GM18505 (cell line): ENCODE results near the gene PCBD1.

Experiments
- ATAC-seq: cut with Tn5 transposase; IDR thresholded peaks from one replicate; pipeline ENCODE4 v1.9.1; 2021; ENCODE audit not compliant: unreplicated experiment
- POLR2A ChIP-seq: IDR thresholded peaks from 4 replicates; pipeline ENCODE4 v1.6.1; 2011; ENCODE audit warnings: borderline replicate concordance; ENCODE audit not compliant: insufficient read depth, insufficient read length; ENCODE audit errors: extremely low read depth

PCBD1 gene

GRCh38 chr10:70851597-70852475, 36.5 kb downstream of the PCBD1 start:
- ATAC-seq, result no peak

GRCh38 chr10:70850097-70850496, 38.3 kb downstream of the PCBD1 start:
- no peak for ATAC-seq
- TF ChIP-seq POLR2A, result no peak

More at GRCh38 chr10:70851597-70852475, 36.5 kb downstream of the PCBD1 start:
- TF ChIP-seq POLR2A, result no peak

DNA sequence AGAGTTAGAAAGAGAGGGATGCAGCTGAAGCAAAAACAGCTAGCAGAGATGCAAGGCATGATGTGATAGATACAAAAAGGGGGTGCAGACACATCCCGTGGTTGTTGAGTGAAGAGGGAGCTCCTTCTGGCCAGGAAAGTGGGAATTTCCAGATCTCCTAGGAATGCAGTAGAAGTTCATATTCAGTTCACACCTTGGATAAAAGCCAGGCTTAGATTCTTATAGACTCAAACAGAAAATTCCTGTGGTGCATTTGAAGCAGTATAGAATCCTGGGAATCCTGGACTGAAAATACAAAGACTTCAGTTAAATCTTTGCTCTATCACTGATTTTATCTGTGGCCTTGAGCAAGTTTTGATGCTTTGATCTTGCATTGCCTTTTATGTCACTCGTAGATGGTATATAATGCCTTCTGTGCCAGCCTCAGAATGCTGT, 38.8 kb downstream of the PCBD1 start:
- no peak for ATAC-seq
- no peak for TF ChIP-seq POLR2A

DNA sequence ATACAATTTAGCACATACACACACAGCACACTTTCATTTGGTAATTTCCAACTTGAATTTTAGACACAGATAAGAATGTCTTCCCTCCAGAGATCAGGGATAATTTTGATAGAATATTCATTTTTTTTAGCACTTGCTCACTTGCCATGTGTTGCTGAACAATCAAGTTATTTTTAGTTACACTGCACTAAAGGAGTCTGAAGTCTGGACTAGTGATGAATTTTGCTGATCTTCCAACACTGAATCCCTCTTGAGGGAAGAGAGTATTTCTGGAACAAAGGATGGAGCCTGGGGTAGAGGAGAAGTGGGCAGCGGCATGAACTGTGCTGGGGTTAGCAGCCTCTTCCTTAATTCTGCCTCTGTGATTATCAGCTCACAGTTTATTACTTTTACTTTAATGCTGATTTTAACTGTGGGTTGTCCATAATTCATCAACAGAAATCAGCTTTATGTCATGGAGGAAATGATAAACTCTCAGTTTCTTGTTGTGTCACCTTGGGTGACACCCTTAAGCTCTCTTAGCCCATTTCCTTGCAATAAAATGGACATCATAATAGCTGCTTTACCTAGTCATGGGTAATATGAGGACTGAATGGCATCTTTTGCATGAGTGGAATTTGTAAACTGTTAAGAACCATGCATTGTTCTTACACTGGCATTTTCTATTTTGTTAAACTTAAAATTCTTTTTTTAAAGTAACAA, 40.6 kb downstream of the PCBD1 start:
- no peak for TF ChIP-seq POLR2A
- ATAC-seq, result no peak

DNA sequence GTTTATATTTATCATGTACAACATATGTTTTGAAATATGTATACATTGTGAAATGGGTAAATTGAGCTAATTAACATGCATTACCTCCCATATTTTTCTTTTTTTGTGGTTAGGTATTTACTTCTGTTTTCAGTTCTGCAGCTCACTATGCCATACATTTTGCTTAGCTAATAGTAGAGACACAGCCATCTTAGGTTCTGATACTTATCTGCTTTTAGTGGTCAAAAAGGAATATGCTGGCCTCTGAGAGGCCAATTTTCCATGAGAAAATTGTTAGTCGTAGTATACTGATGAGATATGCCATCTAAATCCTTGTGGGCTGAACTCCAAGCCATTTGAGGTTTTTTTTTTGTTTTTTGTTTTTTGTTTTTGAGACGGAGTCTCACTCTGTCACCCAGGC, 41.6 kb downstream of the PCBD1 start:
- TF ChIP-seq POLR2A, result no peak
- no peak for ATAC-seq

GRCh38 chr10:70845816-70846215, 42.5 kb downstream of the PCBD1 start:
- no peak for ATAC-seq
- TF ChIP-seq POLR2A, result no peak

DNA sequence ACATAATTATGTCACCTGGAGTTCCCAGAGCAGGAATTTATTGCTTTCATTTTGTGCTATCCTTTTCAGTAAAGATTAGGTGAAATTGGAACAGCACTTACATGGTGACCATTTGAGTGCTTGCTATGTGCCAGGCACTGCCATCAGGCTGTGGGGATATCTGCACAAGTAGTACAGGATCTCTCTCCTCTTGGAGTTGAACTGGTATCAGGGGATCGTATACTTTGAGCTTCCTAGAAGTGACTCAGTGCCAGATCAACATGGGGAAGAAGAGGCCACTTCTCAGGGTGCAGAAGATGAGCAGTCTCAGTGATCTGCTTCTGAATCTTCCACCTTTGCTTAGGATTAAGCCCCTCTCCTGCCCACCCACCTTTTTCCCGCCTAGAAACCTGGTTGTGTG, 43.1 kb downstream of the PCBD1 start:
- ATAC-seq, result no peak
- TF ChIP-seq POLR2A, result no peak

DNA sequence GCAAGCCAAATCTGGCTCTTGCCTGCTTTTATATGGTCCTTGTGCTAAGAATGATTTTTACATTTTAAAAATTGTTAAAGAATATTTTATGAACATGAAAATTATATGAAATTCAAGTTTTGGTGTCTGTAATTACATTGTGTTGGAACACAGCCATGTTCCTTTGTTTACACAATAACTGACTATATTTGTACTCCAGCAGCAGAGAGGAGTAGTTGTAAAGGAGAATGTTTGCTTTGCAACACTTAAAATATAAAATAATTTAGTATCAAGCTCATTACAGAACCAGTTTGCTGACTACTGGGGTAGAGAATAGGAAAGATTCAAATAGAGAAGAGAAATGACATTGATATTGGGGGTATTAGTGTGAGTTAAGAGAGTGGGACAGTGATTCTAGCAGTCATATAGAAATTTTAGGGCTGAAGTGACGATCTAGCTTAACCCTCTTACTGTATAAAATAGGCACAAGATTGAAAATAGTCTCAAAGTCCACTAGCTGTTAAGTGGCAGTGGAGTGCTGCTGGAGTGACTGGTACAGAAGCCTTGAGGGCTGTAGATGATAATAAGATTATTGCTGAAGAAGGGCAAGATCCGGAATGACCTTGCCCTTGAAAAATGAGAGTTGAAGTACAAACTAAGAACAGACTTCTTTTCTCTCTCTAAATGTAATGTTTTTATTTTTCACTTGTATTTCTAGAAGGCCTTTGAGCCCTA, 44.4 kb downstream of the PCBD1 start:
- TF ChIP-seq POLR2A, result no peak
- no peak for ATAC-seq

DNA sequence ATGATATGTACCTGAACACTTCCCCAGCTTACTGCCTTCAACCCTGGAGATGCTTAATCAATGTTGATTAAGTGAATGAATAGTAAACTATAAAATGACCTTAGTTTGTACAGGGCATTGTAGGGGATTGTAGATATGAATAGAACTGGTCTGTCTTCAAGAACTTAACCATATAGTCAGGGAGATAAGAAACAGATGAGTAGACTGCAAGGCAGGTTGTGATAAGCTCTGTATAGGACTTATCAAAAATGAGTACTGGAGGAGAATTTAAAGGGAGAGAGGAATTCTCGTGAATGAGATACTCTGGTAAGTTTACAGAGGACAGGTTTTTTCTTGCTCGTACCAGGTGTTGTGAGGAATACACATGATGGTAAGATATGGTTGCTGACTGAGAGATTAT, 45.0 kb downstream of the PCBD1 start:
- ATAC-seq, result no peak
- no peak for TF ChIP-seq POLR2A

- TF ChIP-seq POLR2A, result no peak
- ATAC-seq, result no peak
These were observed 47.5 kb downstream of the PCBD1 start for GRCh38 chr10:70840836-70841235.

- no peak for ATAC-seq
- no peak for TF ChIP-seq POLR2A
These were observed 50.0 kb downstream of the PCBD1 start for GRCh38 chr10:70838270-70838805.

GRCh38 chr10:70837660-70838059, 50.7 kb downstream of the PCBD1 start:
- TF ChIP-seq POLR2A, result no peak

DNA sequence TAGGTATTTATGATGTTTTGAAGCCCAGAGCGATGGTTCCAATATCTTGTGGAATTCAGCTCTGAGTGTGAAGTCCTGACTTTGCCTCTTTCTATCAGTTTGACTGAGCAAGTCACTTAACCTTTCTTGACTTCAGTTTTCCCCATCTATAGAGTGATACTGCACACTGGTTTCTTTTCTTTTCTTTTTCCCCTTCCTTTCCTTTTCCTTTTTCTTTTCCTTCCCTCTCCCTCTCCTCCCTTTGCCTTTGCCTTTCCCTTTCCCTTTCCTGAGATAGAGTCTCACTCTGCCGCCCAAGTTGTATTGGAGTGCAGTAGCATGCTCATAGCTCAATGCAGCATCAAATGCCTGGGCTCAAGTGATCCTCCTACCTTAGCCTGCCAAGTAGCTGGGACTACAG, 52.0 kb downstream of the PCBD1 start:
- ATAC-seq, result no peak
- no peak for TF ChIP-seq POLR2A

More at GRCh38 chr10:70837660-70838059, 50.7 kb downstream of the PCBD1 start:
- no peak for ATAC-seq

DNA sequence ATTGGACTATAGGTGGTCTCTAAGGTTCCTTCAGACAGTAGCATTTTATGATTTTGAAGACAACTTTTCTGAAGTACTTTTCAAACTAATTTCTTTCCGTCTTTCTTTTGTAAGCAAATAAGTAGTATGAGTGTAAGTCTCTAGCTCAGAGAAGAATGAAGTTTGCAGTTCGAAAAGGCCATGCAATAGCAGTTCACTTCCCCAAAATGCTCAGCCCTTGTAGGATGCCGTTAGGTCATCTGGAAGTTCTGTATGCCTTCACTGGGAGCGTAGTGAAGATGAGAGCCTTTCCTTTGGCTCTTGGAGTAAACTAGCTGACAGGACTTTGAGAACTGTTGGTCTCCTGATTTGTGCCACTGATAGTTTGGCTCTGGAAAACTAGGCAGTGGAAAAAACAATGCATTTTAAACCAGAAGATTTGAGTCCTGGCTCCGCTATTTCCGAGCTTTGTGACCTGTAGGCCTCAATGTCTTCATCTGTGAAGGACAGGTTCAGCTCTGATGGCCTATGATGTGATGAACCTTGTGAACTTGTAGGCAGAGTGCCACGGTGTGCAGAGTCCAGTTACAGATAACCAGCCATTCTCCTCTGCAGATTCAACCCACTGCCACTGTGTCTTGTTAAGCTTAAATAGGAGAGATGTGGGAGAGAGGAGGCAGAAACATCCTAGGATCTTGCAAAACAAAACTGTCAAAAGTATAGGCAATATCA, 53.8 kb downstream of the PCBD1 start:
- TF ChIP-seq POLR2A, result no peak
- no peak for ATAC-seq
